ENCODE measurements around the gene FBXW5.

GRCh38 chr9:136969150-136969549, 24.6 kb upstream of the FBXW5 start:
- TF ChIP-seq YY1 (IDR thresholded peaks at IDR 0.05; ENCODE audit: insufficient read depth, insufficient read length) (no peak), ZNF274 (IDR thresholded peaks at IDR 0.05; ENCODE audit: low read depth, low read length) (no peak)
